HG03196 (cell line): ENCODE measurements around the gene GNAQ.
"Not testable (repeated sequence)": the region's sequence is repeated elsewhere in the genome, so short reads cannot be mapped to it uniquely, and the experiment has no call there.

Experiments used
- ATAC-seq: cut with Tn5 transposase; IDR thresholded peaks from one replicate; pipeline ENCODE4 v1.9.1; 2021; ENCODE audit not compliant: unreplicated experiment

The GNAQ gene

GRCh38 chr9:77793849-77794248, 237.8 kb downstream of the GNAQ start:
- no peak for ATAC-seq

DNA sequence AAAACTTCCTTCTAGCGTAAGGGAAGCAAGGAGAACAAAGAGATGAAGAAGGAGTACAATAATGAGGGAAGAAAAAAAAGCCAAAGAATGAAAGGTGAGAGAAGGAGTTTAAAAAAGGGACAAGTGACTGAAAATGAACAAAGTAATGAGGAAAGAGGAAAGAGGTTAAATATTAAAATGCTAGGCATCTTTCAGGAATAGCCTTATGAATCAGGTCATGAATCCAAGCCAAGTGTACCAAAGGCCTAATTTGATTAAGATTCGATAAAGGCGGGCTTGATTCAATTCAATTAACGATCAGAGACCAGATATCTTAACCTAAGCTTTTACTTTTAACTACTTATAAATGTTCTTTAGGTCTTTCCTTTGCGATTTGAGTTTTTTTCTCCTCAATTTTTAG, 241.7 kb downstream of the GNAQ start:
- ATAC-seq = no peak

DNA sequence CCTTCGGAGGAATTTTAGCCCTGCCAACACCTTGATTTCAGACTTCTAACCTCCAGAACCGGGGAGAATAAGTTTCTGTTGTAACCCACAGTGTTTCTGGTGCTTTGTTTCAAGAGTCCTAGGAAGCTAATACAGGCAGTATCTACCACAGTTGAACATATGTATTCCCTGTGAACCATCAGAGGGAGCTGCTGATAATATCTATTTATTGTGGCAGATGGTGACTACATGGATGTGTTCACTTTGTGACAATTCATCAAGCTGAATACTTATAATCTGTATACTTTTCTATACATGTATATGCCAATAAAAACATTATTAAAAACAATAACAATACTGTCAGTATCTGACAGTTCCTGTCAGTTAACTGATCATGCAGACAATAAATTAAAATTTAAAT, 246.3 kb downstream of the GNAQ start:
- no peak for ATAC-seq

DNA sequence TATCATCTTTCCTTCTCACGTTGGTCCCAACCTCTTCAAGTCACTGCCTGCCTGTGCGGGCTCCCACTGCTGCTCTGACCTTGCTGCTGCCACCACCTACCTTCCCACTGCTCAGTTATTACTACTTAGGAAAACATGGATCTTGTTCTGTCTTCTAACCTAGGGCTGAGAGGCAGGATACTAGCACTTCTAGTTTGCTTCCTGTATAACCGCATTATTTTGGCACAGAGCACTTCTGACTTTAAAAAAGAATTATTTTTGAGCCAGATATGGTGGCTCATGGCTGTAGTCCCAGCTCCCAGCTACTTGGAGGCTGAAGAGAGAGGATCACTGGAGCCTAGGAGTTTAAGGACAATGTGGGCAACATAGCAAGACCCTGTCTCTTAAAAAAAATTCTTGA, 248.1 kb downstream of the GNAQ start:
- ATAC-seq = no peak

GRCh38 chr9:77779010-77779409, 252.6 kb downstream of the GNAQ start:
- no peak for ATAC-seq

GRCh38 chr9:77773381-77773780, 258.2 kb downstream of the GNAQ start:
- no peak for ATAC-seq

GRCh38 chr9:77772646-77773045, 259.0 kb downstream of the GNAQ start:
- ATAC-seq = no peak

DNA sequence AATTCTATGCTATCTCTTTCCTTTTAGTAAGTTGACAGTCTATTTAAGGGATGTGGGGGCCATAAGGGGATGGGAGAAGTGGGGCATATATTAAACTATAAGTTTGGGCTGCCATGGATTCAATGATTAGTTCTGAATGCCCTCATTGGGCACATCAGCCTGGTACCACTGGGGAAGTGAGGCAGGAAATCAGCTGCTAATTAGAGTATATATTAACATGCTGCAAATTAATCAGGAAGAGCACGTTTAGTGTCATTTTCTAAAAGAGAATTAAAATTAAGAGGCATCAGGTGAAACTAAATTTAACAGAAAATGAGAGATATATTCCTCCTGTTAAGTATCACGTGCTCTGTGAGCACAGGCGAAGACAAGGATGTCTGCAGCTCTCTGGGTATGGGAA, 260.4 kb downstream of the GNAQ start:
- no peak for ATAC-seq

- ATAC-seq = no peak
Observed at GRCh38 chr9:77770340-77770739, 261.3 kb downstream of the GNAQ start.

DNA sequence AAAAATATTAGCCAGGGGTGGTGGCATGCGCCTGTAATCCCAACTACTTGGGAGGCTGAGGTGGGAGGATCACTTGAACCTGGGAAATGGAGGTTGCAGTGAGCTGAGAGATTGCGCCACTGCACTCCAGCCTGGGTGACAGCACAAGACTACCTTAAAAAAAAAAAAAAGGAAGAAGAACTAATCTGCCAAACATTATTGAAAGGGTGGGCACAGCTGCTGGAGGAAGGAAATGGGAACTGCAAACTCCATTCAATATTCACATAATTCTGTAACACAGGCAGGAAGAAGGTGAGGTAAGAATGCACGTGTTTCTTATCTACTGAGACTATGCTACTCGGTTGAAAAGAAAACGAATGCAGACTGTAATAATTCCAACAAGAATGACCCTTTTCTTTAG, 262.4 kb downstream of the GNAQ start:
- no peak for ATAC-seq

- ATAC-seq = no peak
Observed at GRCh38 chr9:77766587-77766986, 265.0 kb downstream of the GNAQ start.

DNA sequence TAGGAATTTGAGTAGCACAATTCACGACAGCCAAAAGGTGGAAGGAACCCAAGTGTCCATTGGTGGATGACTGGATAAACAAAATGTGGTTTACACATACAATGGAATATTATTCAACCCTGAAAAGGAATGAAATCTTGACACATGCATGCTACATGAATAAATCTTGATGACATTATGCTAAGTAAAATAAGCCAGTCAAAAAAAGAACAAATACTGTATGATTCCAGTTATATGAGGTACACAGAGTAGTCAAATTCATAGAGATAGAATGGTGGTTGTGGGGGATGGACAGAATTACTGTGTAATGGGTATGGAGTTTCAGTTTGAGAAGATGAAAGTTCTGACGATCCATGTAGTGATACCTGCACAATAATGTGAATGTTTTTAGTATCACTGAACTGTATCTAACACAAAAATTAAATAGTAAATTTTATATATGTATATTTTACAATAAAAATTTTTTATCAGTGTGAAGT, 265.8 kb downstream of the GNAQ start:
- ATAC-seq = no peak

GRCh38 chr9:77764894-77765780, 266.5 kb downstream of the GNAQ start:
- no peak for ATAC-seq

GRCh38 chr9:77763566-77763965, 268.0 kb downstream of the GNAQ start:
- ATAC-seq = no peak

GRCh38 chr9:77760919-77761318, 270.7 kb downstream of the GNAQ start:
- ATAC-seq = not testable (repeated sequence)

DNA sequence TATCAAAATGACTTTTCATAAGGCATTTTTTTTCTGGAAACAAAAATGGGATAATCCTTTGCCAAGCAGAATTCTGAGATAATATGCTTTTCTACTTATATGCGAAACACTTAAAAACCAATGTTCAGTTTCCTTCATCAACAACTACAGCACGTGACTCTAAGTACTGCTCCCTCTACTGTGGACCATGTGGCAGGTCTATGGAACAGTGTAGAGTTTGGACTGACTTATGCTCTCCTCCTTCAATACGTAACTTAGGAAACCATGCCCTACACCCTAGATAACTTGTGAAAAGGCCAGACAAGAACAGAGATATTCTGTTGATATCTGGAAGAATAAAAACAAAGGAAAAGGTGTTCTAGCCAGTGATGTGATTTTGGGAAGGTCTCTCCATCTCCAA, 272.2 kb downstream of the GNAQ start:
- ATAC-seq = no peak

DNA sequence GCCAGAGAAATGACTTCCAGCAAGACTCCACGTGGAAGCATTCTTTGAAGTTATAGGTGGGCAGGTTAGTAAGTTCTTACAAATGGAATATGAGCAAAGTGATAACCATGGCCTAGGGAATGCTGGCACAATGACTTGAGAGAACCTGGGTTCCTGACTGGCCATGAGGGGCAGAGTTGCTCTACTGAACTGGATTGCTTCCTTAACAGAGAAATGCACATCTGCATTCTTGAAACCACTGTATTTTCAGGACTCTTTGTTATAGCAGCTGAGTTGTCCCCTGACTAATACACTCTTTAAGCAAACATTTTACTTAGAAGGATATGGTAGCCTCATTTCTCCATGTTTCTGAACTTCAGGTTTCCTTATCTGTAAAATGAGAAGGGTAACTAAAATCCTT, 275.2 kb downstream of the GNAQ start:
- ATAC-seq = no peak

DNA sequence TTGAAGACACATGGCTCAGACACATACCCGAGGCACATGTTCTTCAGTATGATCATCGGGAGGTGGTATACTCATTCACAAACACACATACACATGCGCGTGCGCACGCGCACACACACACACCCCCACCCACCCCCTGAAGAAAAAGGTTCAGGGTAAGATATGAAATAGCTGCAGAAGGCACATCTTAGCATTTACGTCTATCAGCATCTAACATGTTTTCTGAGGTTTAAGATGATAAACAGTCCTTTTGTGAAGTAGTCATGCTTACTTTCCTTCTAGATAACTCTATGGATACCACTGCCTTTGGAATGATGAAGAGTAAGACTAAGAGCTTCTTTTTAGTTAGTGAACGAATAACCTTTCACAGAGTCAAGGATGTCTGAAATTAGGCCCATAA, 278.4 kb downstream of the GNAQ start:
- no peak for ATAC-seq

DNA sequence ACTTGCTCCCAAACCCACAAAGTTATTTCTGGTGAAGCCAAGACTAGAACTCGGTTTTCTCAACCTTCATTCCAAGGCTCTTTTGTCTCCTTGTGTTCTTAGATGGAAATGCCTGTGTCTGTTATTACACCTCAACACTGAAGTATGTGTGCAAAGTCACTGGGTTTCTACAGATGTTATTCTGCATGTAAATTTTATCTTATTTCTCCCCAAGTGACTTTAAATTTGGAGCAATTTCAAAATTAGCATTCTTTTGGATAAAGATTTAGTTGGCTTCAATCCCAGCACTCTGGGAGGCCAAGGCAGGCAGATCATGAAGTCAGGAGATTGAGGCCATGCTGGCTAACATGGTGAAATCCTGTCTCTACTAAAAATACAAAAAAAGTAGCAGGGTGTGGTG, 279.1 kb downstream of the GNAQ start:
- ATAC-seq = no peak

DNA sequence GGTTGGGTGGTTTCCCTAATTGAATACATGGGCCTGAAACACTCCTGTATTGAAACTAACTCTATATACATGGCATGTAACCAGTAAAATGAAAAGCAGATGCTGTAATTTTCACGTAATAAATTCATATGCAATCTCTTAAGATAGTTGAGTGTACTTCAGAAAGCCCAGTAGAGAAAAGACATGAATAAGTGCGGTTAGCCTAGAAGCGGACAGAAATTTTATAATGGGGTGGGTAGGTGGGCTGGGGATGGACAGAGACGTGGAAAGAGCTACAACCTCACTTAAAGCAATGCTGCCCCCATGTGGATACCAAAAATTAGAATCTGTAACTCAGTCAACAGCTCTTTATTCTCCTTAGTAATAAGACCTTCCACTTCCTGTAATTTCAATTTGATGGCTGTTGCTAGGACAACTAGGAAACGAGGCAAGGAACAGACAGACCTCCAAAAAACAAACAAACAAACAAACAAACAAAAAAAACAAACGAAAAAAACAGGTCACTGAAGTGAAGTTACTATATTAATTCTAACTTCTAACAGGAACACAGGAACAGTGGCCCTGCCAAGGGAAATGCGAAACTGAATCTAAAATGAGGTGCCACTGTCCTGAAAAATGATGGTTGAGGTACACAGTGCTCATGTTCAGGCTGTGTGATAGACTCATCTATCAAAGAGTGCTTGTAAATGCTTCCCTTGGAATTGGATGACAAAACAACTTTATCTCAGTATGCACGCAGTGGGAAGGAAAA, 280.1 kb downstream of the GNAQ start:
- ATAC-seq = no peak

DNA sequence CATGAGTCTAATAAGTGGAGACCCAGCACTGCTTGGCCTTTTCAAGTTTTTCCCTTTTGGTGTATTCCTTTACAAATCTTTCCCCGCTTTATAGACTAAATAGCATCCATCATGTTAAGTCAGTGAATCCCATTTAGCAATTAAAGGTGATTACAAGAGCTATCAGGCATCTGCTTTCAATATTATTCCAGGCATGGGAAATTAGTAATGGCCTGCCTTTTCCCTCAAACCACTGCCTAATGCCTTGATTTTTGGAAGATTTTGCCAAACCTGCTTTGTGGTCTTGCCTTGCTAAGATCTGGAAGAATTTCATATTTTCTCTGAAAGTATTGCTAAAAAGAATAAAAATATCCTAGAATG, 280.6 kb downstream of the GNAQ start:
- ATAC-seq = no peak

DNA sequence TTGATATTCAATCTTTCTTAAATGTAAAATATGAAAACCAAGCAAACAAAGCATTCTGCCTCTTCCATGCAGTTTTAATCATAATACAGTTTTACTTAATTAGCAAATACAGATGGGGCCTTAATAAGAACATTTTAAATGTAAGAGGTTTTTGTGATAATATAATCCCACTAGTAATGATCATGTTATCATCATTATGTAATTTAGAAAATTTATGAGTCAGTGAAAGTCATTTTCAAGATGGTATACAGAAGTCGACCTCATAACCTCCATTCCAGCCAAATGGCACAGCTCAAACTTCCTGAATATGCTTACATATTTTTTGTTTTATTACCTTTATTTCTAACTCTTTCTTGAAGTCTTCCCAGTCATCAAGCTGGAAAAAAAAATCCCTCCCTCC, 281.3 kb downstream of the GNAQ start:
- no peak for ATAC-seq
